ENCODE data around the gene CACHD1. TPM values are rescaled to one million over a fixed set of nuclear protein-coding genes. Genes with fewer than 3 reads are reported as not detected.

Gene CACHD1
- polyA plus RNA-seq, 1 of the 3 experiments (the other 2 are of a cell fraction): 2.2 TPM

- Histone ChIP-seq H2AFZ (ENCODE audit: low read depth) (no peak overlapping the region), H3K27me3 (ENCODE audit: insufficient read depth) (no peaks in the 10 kb centered on the region), H3K79me2 (ENCODE audit: insufficient read depth) (peaks cover 4% of the 10 kb centered on the region; the same call in 1 of the 2 replicates), H3K9me3 (no peaks in the 10 kb centered on the region), H3K4me1 (ENCODE audit: control insufficient read depth in 1 of 2, insufficient read depth in 2 of 2, low read depth in 1 of 2, low read length in 1 of 2) (peaks cover 11 to 18% of the 10 kb centered on the region in 2 experiments; a peak in 3 of 4 replicates), H3K9ac (no peak overlapping the region), H3K9me2 (no peaks in the 10 kb centered on the region), H3K4me2 (no peak overlapping the region), H3K4me3 (ENCODE audit: low read depth in 2 of 2, low read length in 1 of 2) (no peak overlapping the region), H3K36me3 (replicated peaks in 1 of 2; ENCODE audit: control insufficient read depth in 1 of 2, insufficient read depth in 2 of 2, low read length in 1 of 2) (no peaks in the 10 kb centered on the region), H4K20me1 (ENCODE audit: insufficient read depth) (no peaks in the 10 kb centered on the region), H3K27ac (ENCODE audit: low read depth in 2 of 2, low read length in 1 of 2) (no peak overlapping the region), H3F3A (replicated peaks; ENCODE audit: insufficient read depth) (no peaks in the 10 kb centered on the region)
- whole genome bisulfite sequencing (ENCODE audit: low lambda C conversion rate): 97% methylated on average over 3 of the region's 3 CpGs
- ChIA-PET POLR2A (no interaction called here), CTCF (no interaction called here)
- TF ChIP-seq ELF1 (IDR thresholded peaks at IDR 0.05) (no peak), NFIC (IDR thresholded peaks at IDR 0.05; ENCODE audit: borderline replicate concordance) (peak; percentile 7; the same call in 1 of the 2 replicates), POLR2AphosphoS5 (IDR thresholded peaks at IDR 0.05; ENCODE audit: low read depth, low read length) (no peak), MAX (IDR thresholded peaks at IDR 0.05; ENCODE audit: low read depth) (no peak), ZBTB33 (IDR thresholded peaks at IDR 0.05; ENCODE audit: borderline replicate concordance, low read depth) (no peak)
- TF ChIP-seq, protein P1, sequence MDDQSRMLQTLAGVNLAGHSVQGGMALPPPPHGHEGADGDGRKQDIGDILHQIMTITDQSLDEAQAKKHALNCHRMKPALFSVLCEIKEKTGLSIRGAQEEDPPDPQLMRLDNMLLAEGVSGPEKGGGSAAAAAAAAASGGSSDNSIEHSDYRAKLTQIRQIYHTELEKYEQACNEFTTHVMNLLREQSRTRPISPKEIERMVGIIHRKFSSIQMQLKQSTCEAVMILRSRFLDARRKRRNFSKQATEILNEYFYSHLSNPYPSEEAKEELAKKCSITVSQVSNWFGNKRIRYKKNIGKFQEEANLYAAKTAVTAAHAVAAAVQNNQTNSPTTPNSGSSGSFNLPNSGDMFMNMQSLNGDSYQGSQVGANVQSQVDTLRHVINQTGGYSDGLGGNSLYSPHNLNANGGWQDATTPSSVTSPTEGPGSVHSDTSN (IDR thresholded peaks at IDR 0.05): peak; percentile 57
- DNase-seq: no peak
These were observed 14.7 kb downstream of the CACHD1 start for GRCh38 chr1:64484651-64485050.

- Histone ChIP-seq H2AFZ (ENCODE audit: low read depth) (no peak overlapping the region), H3K4me2 (no peak overlapping the region), H3K9me2 (no peaks in the 10 kb centered on the region), H3K36me3 (replicated peaks in 1 of 2; ENCODE audit: control insufficient read depth in 1 of 2, insufficient read depth in 2 of 2, low read length in 1 of 2) (no peaks in the 10 kb centered on the region), H3K4me3 (ENCODE audit: low read depth in 2 of 2, low read length in 1 of 2) (no peak overlapping the region), H3F3A (replicated peaks; ENCODE audit: insufficient read depth) (no peaks in the 10 kb centered on the region), H3K9me3 (no peaks in the 10 kb centered on the region), H3K9ac (no peak overlapping the region), H3K79me2 (ENCODE audit: insufficient read depth) (peaks cover 4% of the 10 kb centered on the region; the same call in 1 of the 2 replicates), H3K27ac (ENCODE audit: low read depth in 2 of 2, low read length in 1 of 2) (no peak overlapping the region), H3K27me3 (ENCODE audit: insufficient read depth) (no peaks in the 10 kb centered on the region), H3K4me1 (ENCODE audit: control insufficient read depth in 1 of 2, insufficient read depth in 2 of 2, low read depth in 1 of 2, low read length in 1 of 2) (peaks cover 7 to 12% of the 10 kb centered on the region in 2 experiments; a peak in 3 of 4 replicates), H4K20me1 (ENCODE audit: insufficient read depth) (no peaks in the 10 kb centered on the region)
- ChIA-PET CTCF (no interaction called here), POLR2A (no interaction called here)
- TF ChIP-seq MXI1 (IDR thresholded peaks at IDR 0.05; ENCODE audit: low read depth, low read length): no peak
- TF ChIP-seq POLR2AphosphoS5 (IDR thresholded peaks at IDR 0.05; ENCODE audit: low read depth, low read length): no peak
- no peak for TF ChIP-seq EP300 (IDR thresholded peaks at IDR 0.05; ENCODE audit: borderline replicate concordance in 1 of 2, low read depth in 1 of 2, low read length in 1 of 2)
- TF ChIP-seq RCOR1 (IDR thresholded peaks at IDR 0.05; ENCODE audit: low read length): no peak
- TF ChIP-seq SMC3 (IDR thresholded peaks at IDR 0.05; ENCODE audit: low read depth, low read length): no peak
- 77% methylated on average over 7 of the region's 7 CpGs for WGBS (ENCODE audit: low lambda C conversion rate)
- no peak for DNase-seq
These were observed 16.3 kb downstream of the CACHD1 start for GRCh38 chr1:64486193-64486592.
